Spinal cord (tissue), 10 donors: ENCODE measurements around the gene LRRC32. TPM values are rescaled to one million over a fixed set of nuclear protein-coding genes. Genes with fewer than 3 reads are reported as not detected.
A peak's percentile ranks its signal among the peaks of the same experiment; 100 is the strongest.

Experiments used
- DNase-seq, 6 donors: peaks; one replicate each; pipeline versions ENCODE4 v3.0.0 to v3.0.0-alpha.2; 2013 to 2015; ENCODE audit warnings: low spot score in 6 of 6, low read depth in 4 of 6
- H3K27ac ChIP-seq: one replicate; pipeline ENCODE4 v1.5.1; 2013; ENCODE audit warnings: low read depth, low read length, control low read depth
- H3K27me3 ChIP-seq: one replicate; pipeline ENCODE4 v1.6.1; 2013; ENCODE audit warnings: low read length; ENCODE audit not compliant: control insufficient read depth, insufficient read depth
- H3K36me3 ChIP-seq: one replicate; pipeline ENCODE4 v1.6.1; 2013; ENCODE audit warnings: low read length; ENCODE audit not compliant: control insufficient read depth, insufficient read depth
- H3K4me1 ChIP-seq: one replicate; pipeline ENCODE4 v1.6.1; 2013; ENCODE audit warnings: low read length; ENCODE audit not compliant: control insufficient read depth, insufficient read depth
- H3K4me3 ChIP-seq: one replicate; pipeline ENCODE4 v1.5.1; 2013; ENCODE audit warnings: low read depth, low read length, control low read depth
- H3K9me3 ChIP-seq: one replicate; pipeline ENCODE4 v1.6.1; 2013; ENCODE audit warnings: low read length; ENCODE audit not compliant: control insufficient read depth, insufficient read depth
- WGBS: methylation state at CpG from one replicate; pipeline ENCODE4 v1.1.5; 2013; ENCODE audit warnings: missing lambda C conversion rate; ENCODE audit not compliant: insufficient coverage; 5-methylcytosine and 5-hydroxymethylcytosine counted together
- polyA plus RNA-seq, 2 donors: library from polyadenylated mRNA; unstranded; fragments of 120-200 nt; gene quantifications; one replicate each; pipeline ENCODE4 v1.2.1, GENCODE V29; 2013; ENCODE audit not compliant: insufficient read length in 2 of 2
- total RNA-seq, 2 donors: library from RNA; depleted of rRNA in 1 of 2; stranded (reverse); fragments of 120-200 nt in 1 of 2; fragments of >200 nt in 1 of 2; gene quantifications; one replicate each; pipeline versions ENCODE4 v1.2.3 to v1.2.4, GENCODE V29; 2013 to 2014
- donor health status: healthy.

The LRRC32 gene
- total and polyA plus RNA-seq, 4 donors, result 8.3 to 31.8 (median 10.4) TPM

DNA sequence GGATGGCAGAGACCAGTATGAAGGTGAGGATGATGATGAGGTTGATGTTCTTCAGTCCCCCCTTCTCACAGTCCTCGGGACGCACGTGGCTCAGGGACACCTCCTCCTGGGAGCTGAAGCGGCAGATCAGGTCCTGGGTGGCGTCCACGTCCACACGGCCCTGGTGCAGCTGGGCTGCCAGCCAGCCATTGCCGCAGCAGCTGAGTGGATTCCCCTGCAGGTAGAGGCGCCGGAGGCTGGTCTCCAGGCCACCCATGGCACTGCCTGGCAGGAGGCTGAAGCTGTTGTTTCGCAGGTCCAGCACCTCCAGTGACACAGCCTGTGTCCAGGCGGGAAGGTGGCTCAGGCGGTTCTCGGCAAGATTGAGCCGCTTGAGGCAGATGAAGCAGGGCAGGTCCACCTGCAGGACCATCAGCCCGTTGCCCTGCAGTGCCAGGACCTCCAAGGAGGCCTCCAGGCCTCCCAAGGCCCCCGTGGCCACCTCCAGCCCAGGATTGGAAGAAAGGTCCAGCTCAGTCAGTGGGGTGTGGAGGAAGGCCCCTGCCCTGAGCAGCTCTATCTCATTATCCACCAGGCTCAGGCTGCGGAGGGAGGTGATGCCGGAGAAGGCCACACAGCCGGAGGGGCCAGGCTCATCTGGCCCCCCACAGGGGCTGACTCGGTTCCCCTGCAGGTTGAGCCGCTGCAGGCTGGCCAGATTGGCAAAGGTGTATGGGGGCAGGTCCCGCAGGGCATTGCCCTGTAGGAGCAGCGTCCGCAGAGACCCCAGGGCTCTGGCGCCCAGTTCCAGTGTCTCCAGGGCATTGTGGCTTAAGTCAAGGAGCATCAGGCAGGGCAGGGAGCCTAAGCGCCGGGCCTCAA is 10.6 kb downstream of the LRRC32 start:
- WGBS, result 92% methylated on average over 25 of the region's 28 CpGs
- DNase-seq, result no peak
- peaks cover 14% of the 10 kb centered on the region for H3K36me3 ChIP-seq

DNA sequence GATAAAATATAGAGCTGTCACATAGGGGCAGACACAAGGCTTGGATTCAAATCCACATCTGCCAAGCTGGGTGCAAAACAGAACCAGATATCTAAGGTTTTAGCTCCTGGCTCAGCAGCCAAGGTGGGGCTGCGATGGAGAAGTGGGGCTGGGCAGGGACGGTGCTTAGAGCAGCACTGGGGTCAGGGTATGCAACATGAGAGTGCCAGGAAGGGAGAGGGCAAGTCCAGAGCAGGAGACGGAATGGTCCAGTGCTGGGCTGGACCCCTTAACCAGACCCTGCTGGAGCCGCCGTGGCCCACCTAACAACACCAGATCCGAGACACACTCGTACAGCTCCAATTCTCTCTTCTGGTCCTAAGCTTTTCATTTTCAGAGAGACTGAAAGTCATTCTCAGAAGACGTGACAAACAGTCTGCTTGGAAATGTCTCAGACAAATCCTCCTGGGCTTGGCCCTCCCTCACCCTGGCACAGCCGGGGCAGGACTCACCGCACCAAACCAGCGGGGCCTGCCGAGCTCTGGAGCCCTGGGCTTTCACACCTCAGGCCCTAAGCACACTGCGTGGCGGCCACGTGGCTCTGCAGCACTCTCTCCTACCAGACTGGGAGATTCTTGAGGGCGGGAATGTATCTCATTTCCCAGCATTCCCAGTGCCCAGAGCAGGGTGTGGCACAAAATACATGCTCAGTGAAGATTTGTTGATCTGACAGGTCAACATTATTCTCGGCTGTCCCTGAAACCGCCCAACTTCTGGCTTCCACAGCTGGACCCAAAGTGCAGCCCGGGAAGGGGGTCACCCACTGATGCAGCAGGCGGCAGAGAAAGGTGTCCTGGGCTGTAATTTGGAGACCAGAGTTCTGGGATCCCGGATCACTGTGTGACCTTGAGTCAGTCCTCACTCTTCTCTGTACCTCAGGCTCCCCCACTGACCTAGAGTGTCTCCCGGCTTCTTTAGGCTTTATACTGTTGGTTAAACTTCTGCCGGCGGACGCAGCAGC is 11.6 kb downstream of the LRRC32 start:
- Histone ChIP-seq H3K27ac (no peak overlapping the region), H3K4me1 (peaks cover 27% of the 10 kb centered on the region), H3K9me3 (no peaks in the 10 kb centered on the region), H3K27me3 (no peaks in the 10 kb centered on the region), H3K4me3 (no peak overlapping the region), H3K36me3 (peaks cover 14% of the 10 kb centered on the region)
- no peak for DNase-seq
- 88% methylated on average over 19 of the region's 25 CpGs for WGBS

More for the DNA sequence above, 10.6 kb downstream of the LRRC32 start:
- Histone ChIP-seq H3K4me1 (peaks cover 18% of the 10 kb centered on the region), H3K9me3 (no peaks in the 10 kb centered on the region), H3K27me3 (no peaks in the 10 kb centered on the region), H3K4me3 (no peak overlapping the region), H3K27ac (no peak overlapping the region)

GRCh38 chr11:76658231-76658630 is 12.3 kb downstream of the LRRC32 start:
- peaks cover 34% of the 10 kb centered on the region for H3K4me1 ChIP-seq
- peaks cover 14% of the 10 kb centered on the region for H3K36me3 ChIP-seq
- H3K4me3 ChIP-seq, result no peak overlapping the region
- no peak overlapping the region for H3K27ac ChIP-seq
- H3K9me3 ChIP-seq, result no peaks in the 10 kb centered on the region
- WGBS, result 72% methylated on average over 3 of the region's 3 CpGs
- H3K27me3 ChIP-seq, result no peaks in the 10 kb centered on the region
- no peak for DNase-seq

GRCh38 chr11:76657187-76658170 is 13.1 kb downstream of the LRRC32 start:
- H3K4me1 ChIP-seq, result peaks cover 37% of the 10 kb centered on the region
- no peak for DNase-seq
- 86% methylated on average over 13 of the region's 14 CpGs for WGBS
- no peak overlapping the region for H3K27ac ChIP-seq
- peaks cover 14% of the 10 kb centered on the region for H3K36me3 ChIP-seq
- H3K4me3 ChIP-seq, result no peak overlapping the region
- no peaks in the 10 kb centered on the region for H3K27me3 ChIP-seq
- H3K9me3 ChIP-seq, result no peaks in the 10 kb centered on the region

GRCh38 chr11:76656571-76657081 is 13.9 kb downstream of the LRRC32 start:
- Histone ChIP-seq H3K27ac (no peak overlapping the region), H3K9me3 (no peaks in the 10 kb centered on the region), H3K4me1 (peaks cover 37% of the 10 kb centered on the region), H3K27me3 (no peaks in the 10 kb centered on the region), H3K4me3 (no peak overlapping the region), H3K36me3 (peaks cover 14% of the 10 kb centered on the region)
- 52% methylated on average over 7 of the region's 7 CpGs for WGBS
- DNase-seq, result no peak

DNA sequence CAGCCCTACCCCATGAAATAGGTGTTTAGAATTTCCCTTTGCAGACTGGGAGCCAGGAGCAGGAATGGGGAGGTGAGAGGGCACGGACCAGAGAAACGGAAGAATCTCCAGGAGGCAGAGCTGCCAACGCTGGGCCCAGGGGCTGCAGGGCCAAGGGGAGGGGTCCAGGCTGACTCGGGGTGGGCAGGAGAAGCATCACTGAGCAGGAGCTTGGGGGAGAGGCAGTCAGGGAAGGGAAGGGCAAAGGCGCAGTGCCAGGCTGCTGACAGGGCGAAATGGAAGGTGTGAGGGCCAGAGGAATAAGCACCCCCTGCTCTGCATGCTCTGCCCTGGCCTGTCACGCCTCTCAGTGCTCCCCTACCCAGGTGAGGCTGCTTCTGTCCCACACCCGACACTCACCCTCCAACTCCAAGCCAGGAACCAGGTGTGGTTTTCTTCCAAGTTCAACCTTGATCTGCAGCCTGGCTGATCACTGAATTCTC is 14.5 kb downstream of the LRRC32 start:
- H3K27ac ChIP-seq, result no peak overlapping the region
- peaks cover 37% of the 10 kb centered on the region for H3K4me1 ChIP-seq
- H3K9me3 ChIP-seq, result no peaks in the 10 kb centered on the region
- WGBS, result 70% methylated on average over 7 of the region's 8 CpGs
- H3K36me3 ChIP-seq, result peaks cover 13% of the 10 kb centered on the region
- H3K4me3 ChIP-seq, result no peak overlapping the region
- DNase-seq, result no peak
- H3K27me3 ChIP-seq, result no peaks in the 10 kb centered on the region

GRCh38 chr11:76655501-76656049 is 15.0 kb downstream of the LRRC32 start:
- Histone ChIP-seq H3K27me3 (no peaks in the 10 kb centered on the region), H3K36me3 (peaks cover 9% of the 10 kb centered on the region), H3K9me3 (no peaks in the 10 kb centered on the region), H3K4me3 (no peak overlapping the region), H3K4me1 (peaks cover 37% of the 10 kb centered on the region), H3K27ac (no peak overlapping the region)
- 81% methylated on average over 11 of the region's 15 CpGs for WGBS
- DNase-seq, result no peak

GRCh38 chr11:76654980-76655379 is 15.6 kb downstream of the LRRC32 start:
- no peak for DNase-seq
- peaks cover 3% of the 10 kb centered on the region for H3K36me3 ChIP-seq
- no peak overlapping the region for H3K4me3 ChIP-seq
- WGBS, result 92% methylated on average over 3 of the region's 4 CpGs
- H3K27ac ChIP-seq, result peak overlapping the region; percentile 54
- peaks cover 37% of the 10 kb centered on the region for H3K4me1 ChIP-seq
- no peaks in the 10 kb centered on the region for H3K9me3 ChIP-seq
- no peaks in the 10 kb centered on the region for H3K27me3 ChIP-seq
